SK-N-SH treated with all-trans-retinoic acid at 6 μM for 48 hours (cell line): Measurements from ENCODE around the gene KCNK6.

ENCODE experiments used
- ATAC-seq: fragments of 200-7000 bp; cut with Tn5 transposase; 3 replicates; pipeline ENCODE4 v1.9.1; 2020; ENCODE audit warnings: mild to moderate bottlenecking, moderate library complexity
- CSDC2 ChIP-seq: fragments of 250-450 bp; sonication (Bioruptor Pico); IDR thresholded peaks from 2 replicates; pipeline ENCODE4 v1.5.0; 2020; ENCODE audit warnings: mild to moderate bottlenecking, moderate library complexity
- CSRNP3 ChIP-seq: fragments of 250-450 bp; sonication (Bioruptor Pico); IDR thresholded peaks from 2 replicates; pipeline ENCODE4 v1.5.1; 2021; ENCODE audit warnings: mild to moderate bottlenecking, moderate library complexity
- ESRRG ChIP-seq: fragments of 250-450 bp; sonication (Bioruptor Pico); IDR thresholded peaks from 2 replicates; pipeline ENCODE4 v1.6.1; 2021; ENCODE audit warnings: mild to moderate bottlenecking
- GLIS3 ChIP-seq: fragments of 250-450 bp; sonication (Bioruptor Pico); IDR thresholded peaks from 2 replicates; pipeline ENCODE4 v1.5.0; 2020; ENCODE audit warnings: mild to moderate bottlenecking, moderate library complexity
- ISL1 ChIP-seq: fragments of 250-450 bp; sonication (Bioruptor Pico); IDR thresholded peaks from 2 replicates; pipeline ENCODE4 v2.1.2; 2022; ENCODE audit warnings: mild to moderate bottlenecking, moderate library complexity
- OSR1 ChIP-seq: fragments of 250-450 bp; sonication (Bioruptor Pico); IDR thresholded peaks from 2 replicates; pipeline ENCODE4 v1.8.0; 2022; ENCODE audit warnings: moderate library complexity, mild to moderate bottlenecking, inconsistent platforms
- PPARA ChIP-seq: fragments of 250-450 bp; sonication (Bioruptor Pico); IDR thresholded peaks from 2 replicates; pipeline ENCODE4 v1.5.0; 2020; ENCODE audit warnings: mild to moderate bottlenecking, borderline replicate concordance
- RARB ChIP-seq: fragments of 250-450 bp; sonication (Bioruptor Pico); IDR thresholded peaks from 2 replicates; pipeline ENCODE4 v1.8.0; 2021; ENCODE audit warnings: mild to moderate bottlenecking, moderate library complexity
- SNAI2 ChIP-seq: fragments of 250-450 bp; sonication (Bioruptor Pico); IDR thresholded peaks from 2 replicates; pipeline ENCODE4 v1.5.0; 2020; ENCODE audit warnings: mild to moderate bottlenecking, moderate library complexity
- TCF4 ChIP-seq: fragments of 250-450 bp; sonication (Bioruptor Pico); IDR thresholded peaks from 2 replicates; pipeline ENCODE4 v1.8.0; 2021; ENCODE audit warnings: mild to moderate bottlenecking, moderate library complexity, borderline replicate concordance
- TOX ChIP-seq: fragments of 250-450 bp; sonication (Bioruptor Pico); IDR thresholded peaks from 2 replicates; pipeline ENCODE4 v1.8.0; 2021; ENCODE audit warnings: mild to moderate bottlenecking, moderate library complexity, borderline replicate concordance
- ZC3H10 ChIP-seq: fragments of 250-450 bp; sonication (Bioruptor Pico); IDR thresholded peaks from 2 replicates; pipeline ENCODE4 v1.5.1; 2021; ENCODE audit warnings: mild to moderate bottlenecking, moderate library complexity
- ZFP3 ChIP-seq: fragments of 250-450 bp; sonication (Bioruptor Pico); IDR thresholded peaks from 2 replicates; pipeline ENCODE4 v1.5.0; 2020; ENCODE audit warnings: mild to moderate bottlenecking, moderate library complexity
- ZFP30 ChIP-seq: fragments of 450-650 bp; formaldehyde crosslinking; IDR thresholded peaks from 2 replicates; pipeline ENCODE4 v1.5.0; 2022; ENCODE audit warnings: mild to moderate bottlenecking, moderate library complexity
- ZNF70 ChIP-seq: fragments of 450-650 bp; formaldehyde crosslinking; IDR thresholded peaks from 2 replicates; pipeline ENCODE4 v1.5.0; 2020; ENCODE audit warnings: mild to moderate bottlenecking, moderate library complexity
- ZNF8 ChIP-seq: fragments of 450-650 bp; formaldehyde crosslinking; IDR thresholded peaks from 2 replicates; pipeline ENCODE4 v1.5.0; 2020; ENCODE audit warnings: mild to moderate bottlenecking, moderate library complexity
- TF ChIP-seq, protein P1 (sequence below): fragments of 250-450 bp; sonication (Bioruptor Pico); IDR thresholded peaks from 2 replicates; pipeline ENCODE4 v1.8.0; 2021; ENCODE audit warnings: low read depth, mild to moderate bottlenecking, moderate library complexity, borderline replicate concordance
- TF ChIP-seq, protein P2 (sequence below): fragments of 250-450 bp; sonication (Bioruptor Pico); IDR thresholded peaks from 2 replicates; pipeline ENCODE4 v1.5.0; 2020; ENCODE audit warnings: mild to moderate bottlenecking, moderate library complexity
- TF ChIP-seq, protein P3 (sequence below): fragments of 250-450 bp; sonication (Bioruptor Pico); IDR thresholded peaks from 2 replicates; pipeline ENCODE4 v1.5.1; 2020; ENCODE audit warnings: low read depth, mild to moderate bottlenecking, moderate library complexity

KCNK6 gene

GRCh38 chr19:38316477-38317067, 3.1 kb upstream of the KCNK6 start:
- peak; percentile 22 for ATAC-seq
- TF ChIP-seq CSDC2 (CRISPR knock-in tag) (no peak), ZFP3 (CRISPR knock-in tag) (no peak), ISL1 (CRISPR knock-in tag) (no peak), ESRRG (CRISPR knock-in tag) (no peak), ZFP30 (CRISPR knock-in tag) (no peak), TCF4 (CRISPR knock-in tag) (no peak), ZNF8 (CRISPR knock-in tag) (no peak), ZNF70 (CRISPR knock-in tag) (no peak)

GRCh38 chr19:38317104-38317612, 2.5 kb upstream of the KCNK6 start:
- ATAC-seq = no peak
- TF ChIP-seq, protein P1, sequence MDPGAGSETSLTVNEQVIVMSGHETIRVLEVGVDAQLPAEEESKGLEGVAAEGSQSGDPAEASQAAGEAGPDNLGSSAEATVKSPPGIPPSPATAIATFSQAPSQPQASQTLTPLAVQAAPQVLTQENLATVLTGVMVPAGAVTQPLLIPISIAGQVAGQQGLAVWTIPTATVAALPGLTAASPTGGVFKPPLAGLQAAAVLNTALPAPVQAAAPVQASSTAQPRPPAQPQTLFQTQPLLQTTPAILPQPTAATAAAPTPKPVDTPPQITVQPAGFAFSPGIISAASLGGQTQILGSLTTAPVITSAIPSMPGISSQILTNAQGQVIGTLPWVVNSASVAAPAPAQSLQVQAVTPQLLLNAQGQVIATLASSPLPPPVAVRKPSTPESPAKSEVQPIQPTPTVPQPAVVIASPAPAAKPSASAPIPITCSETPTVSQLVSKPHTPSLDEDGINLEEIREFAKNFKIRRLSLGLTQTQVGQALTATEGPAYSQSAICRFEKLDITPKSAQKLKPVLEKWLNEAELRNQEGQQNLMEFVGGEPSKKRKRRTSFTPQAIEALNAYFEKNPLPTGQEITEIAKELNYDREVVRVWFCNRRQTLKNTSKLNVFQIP (CRISPR knock-in tag) = no peak
- no peak for TF ChIP-seq RARB (CRISPR knock-in tag)
- TF ChIP-seq PPARA (CRISPR knock-in tag) = no peak
- no peak for TF ChIP-seq ZNF70 (CRISPR knock-in tag)
- TF ChIP-seq SNAI2 (CRISPR knock-in tag) = no peak
- TF ChIP-seq CSDC2 (CRISPR knock-in tag) = no peak
- TF ChIP-seq, protein P2, sequence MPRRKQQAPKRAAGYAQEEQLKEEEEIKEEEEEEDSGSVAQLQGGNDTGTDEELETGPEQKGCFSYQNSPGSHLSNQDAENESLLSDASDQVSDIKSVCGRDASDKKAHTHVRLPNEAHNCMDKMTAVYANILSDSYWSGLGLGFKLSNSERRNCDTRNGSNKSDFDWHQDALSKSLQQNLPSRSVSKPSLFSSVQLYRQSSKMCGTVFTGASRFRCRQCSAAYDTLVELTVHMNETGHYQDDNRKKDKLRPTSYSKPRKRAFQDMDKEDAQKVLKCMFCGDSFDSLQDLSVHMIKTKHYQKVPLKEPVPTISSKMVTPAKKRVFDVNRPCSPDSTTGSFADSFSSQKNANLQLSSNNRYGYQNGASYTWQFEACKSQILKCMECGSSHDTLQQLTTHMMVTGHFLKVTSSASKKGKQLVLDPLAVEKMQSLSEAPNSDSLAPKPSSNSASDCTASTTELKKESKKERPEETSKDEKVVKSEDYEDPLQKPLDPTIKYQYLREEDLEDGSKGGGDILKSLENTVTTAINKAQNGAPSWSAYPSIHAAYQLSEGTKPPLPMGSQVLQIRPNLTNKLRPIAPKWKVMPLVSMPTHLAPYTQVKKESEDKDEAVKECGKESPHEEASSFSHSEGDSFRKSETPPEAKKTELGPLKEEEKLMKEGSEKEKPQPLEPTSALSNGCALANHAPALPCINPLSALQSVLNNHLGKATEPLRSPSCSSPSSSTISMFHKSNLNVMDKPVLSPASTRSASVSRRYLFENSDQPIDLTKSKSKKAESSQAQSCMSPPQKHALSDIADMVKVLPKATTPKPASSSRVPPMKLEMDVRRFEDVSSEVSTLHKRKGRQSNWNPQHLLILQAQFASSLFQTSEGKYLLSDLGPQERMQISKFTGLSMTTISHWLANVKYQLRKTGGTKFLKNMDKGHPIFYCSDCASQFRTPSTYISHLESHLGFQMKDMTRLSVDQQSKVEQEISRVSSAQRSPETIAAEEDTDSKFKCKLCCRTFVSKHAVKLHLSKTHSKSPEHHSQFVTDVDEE (CRISPR knock-in tag) = no peak
- no peak for TF ChIP-seq ZFP3 (CRISPR knock-in tag)
- no peak for TF ChIP-seq GLIS3 (CRISPR knock-in tag)
- no peak for TF ChIP-seq ZC3H10
- TF ChIP-seq TOX (CRISPR knock-in tag) = no peak
- no peak for TF ChIP-seq ISL1 (CRISPR knock-in tag)
- no peak for TF ChIP-seq ZFP30 (CRISPR knock-in tag)
- no peak for TF ChIP-seq OSR1 (CRISPR knock-in tag)
- TF ChIP-seq ZNF8 (CRISPR knock-in tag) = no peak
- no peak for TF ChIP-seq ESRRG (CRISPR knock-in tag)
- no peak for TF ChIP-seq CSRNP3
- TF ChIP-seq, protein P3, sequence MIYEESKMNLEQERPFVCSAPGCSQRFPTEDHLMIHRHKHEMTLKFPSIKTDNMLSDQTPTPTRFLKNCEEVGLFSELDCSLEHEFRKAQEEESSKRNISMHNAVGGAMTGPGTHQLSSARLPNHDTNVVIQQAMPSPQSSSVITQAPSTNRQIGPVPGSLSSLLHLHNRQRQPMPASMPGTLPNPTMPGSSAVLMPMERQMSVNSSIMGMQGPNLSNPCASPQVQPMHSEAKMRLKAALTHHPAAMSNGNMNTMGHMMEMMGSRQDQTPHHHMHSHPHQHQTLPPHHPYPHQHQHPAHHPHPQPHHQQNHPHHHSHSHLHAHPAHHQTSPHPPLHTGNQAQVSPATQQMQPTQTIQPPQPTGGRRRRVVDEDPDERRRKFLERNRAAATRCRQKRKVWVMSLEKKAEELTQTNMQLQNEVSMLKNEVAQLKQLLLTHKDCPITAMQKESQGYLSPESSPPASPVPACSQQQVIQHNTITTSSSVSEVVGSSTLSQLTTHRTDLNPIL (CRISPR knock-in tag) = no peak
- no peak for TF ChIP-seq TCF4 (CRISPR knock-in tag)

- TF ChIP-seq ISL1 (CRISPR knock-in tag) (no peak), CSDC2 (CRISPR knock-in tag) (no peak), ZFP30 (CRISPR knock-in tag) (no peak), GLIS3 (CRISPR knock-in tag) (no peak), ZC3H10 (no peak), OSR1 (CRISPR knock-in tag) (no peak)
- TF ChIP-seq, protein P3 (CRISPR knock-in tag) = no peak
- ATAC-seq = no peak
These were observed 985 bp upstream of the KCNK6 start for GRCh38 chr19:38318660-38319059.
